ENCODE results near the gene ACP5.

The ACP5 gene

GRCh38 chr19:11547929-11548700 is 29.3 kb downstream of the ACP5 start:
- DNase-seq: no peak

- DNase-seq: no peak
These were observed 36.2 kb downstream of the ACP5 start for GRCh38 chr19:11541238-11541637.

- no peak for DNase-seq
These were observed 36.8 kb downstream of the ACP5 start for GRCh38 chr19:11540645-11541044.

GRCh38 chr19:11539495-11540365 is 37.7 kb downstream of the ACP5 start:
- DNase-seq: no peak

- DNase-seq: no peak
These were observed 39.0 kb downstream of the ACP5 start, which contains the start of gene CNN1 for GRCh38 chr19:11538232-11539036. TSS of gene CNN1 (plus strand) at chr19:11538851. CDS start at chr19:11538928, 77 bp downstream.

GRCh38 chr19:11535792-11536595 is 41.5 kb downstream of the ACP5 start:
- peak; percentile 90 to 93 for DNase-seq

GRCh38 chr19:11534948-11535347 is 42.5 kb downstream of the ACP5 start:
- DNase-seq: no peak

GRCh38 chr19:11534538-11534937 is 42.9 kb downstream of the ACP5 start:
- DNase-seq: no peak

GRCh38 chr19:11530432-11530831 is 47.0 kb downstream of the ACP5 start:
- DNase-seq: peak; percentile 39 to 61

- peak; percentile 93 to 94 for DNase-seq
These were observed 48.7 kb downstream of the ACP5 start, which contains the start of gene ECSIT for GRCh38 chr19:11528551-11529341. TSS of gene ECSIT (minus strand) at chr19:11529134. CDS start at chr19:11519170, 9,964 bp downstream.

All from stimulated activated CD4-positive, alpha-beta T cell treated with anti-CD3 and anti-CD28 coated beads, Interleukin-2, amount 100 ng/mL, for 24 hours (primary cell).